Neural cell (in vitro differentiated cells): ENCODE measurements around the gene ACYP1.

Source experiments
- CTCF ChIP-seq: fragments of 450-650 bp; IDR thresholded peaks from 2 replicates; pipeline ENCODE4 v1.5.1; 2014; ENCODE audit warnings: antibody characterized with exemption, mild to moderate bottlenecking, moderate library complexity; ENCODE audit not compliant: poor library complexity, severe bottlenecking
- EP300 ChIP-seq: fragments of 450-650 bp; conservative IDR thresholded peaks from 2 replicates; pipeline ENCODE4 v1.6.1; 2014; ENCODE audit warnings: antibody characterized with exemption, mild to moderate bottlenecking, moderate library complexity; ENCODE audit not compliant: poor library complexity, severe bottlenecking
- EZH2 ChIP-seq: fragments of 200-600, 300-800 bp; shearing (Covaris generic), sonication (generic); IDR thresholded peaks from 2 replicates; pipeline ENCODE4 v1.6.1; 2014; ENCODE audit warnings: antibody characterized with exemption, low read length, borderline replicate concordance, mild to moderate bottlenecking; ENCODE audit not compliant: insufficient read depth, poor library complexity, severe bottlenecking
- MXI1 ChIP-seq: fragments of 450-650 bp; conservative IDR thresholded peaks from 2 replicates; pipeline ENCODE4 v1.6.1; 2014; ENCODE audit warnings: antibody characterized with exemption, mild to moderate bottlenecking; ENCODE audit not compliant: poor library complexity, severe bottlenecking
- POLR2AphosphoS5 ChIP-seq: IDR thresholded peaks from 2 replicates; pipeline ENCODE4 v1.6.1; 2012
- RAD21 ChIP-seq: fragments of 450-650 bp; conservative IDR thresholded peaks from 2 replicates; pipeline ENCODE4 v1.6.1; 2014; ENCODE audit warnings: antibody characterized with exemption, mild to moderate bottlenecking, moderate library complexity
- REST ChIP-seq: IDR thresholded peaks from 2 replicates; pipeline ENCODE4 v1.6.1; 2012; ENCODE audit warnings: borderline replicate concordance
- TAF1 ChIP-seq: IDR thresholded peaks from 2 replicates; pipeline ENCODE4 v1.6.1; 2012; ENCODE audit warnings: low read depth

- no peak for TF ChIP-seq CTCF
- TF ChIP-seq TAF1, result no peak
- no peak for TF ChIP-seq EZH2
- TF ChIP-seq RAD21, result no peak
- no peak for TF ChIP-seq POLR2AphosphoS5
- no peak for TF ChIP-seq REST
- no peak for TF ChIP-seq EP300
- no peak for TF ChIP-seq MXI1
These were observed 37.7 kb upstream of the ACYP1 start for GRCh38 chr14:75101491-75101890.
